Activated naive CD4-positive, alpha-beta T cell treated with anti-CD3 and anti-CD28 coated beads, Interleukin-2, amount 50 U/mL, for 72 hours (primary cell): ENCODE data around the gene GRIA3. TPM values are rescaled to one million over a fixed set of nuclear protein-coding genes. Genes with fewer than 3 reads are reported as not detected.
"Not testable (repeated sequence)": the region's sequence is repeated elsewhere in the genome, so short reads cannot be mapped to it uniquely, and the experiment has no call there.

Source experiments
- ATAC-seq, 2 donors: fragments of 150-1000 bp; cut with Tn5 transposase; 2 replicates each; pipeline ENCODE4 v1.10.0; 2021; ENCODE audit warnings: mild to moderate bottlenecking in 2 of 2, moderate library complexity in 2 of 2
- DNase-seq, 2 donors: peaks; one replicate each; pipeline ENCODE4 v3.0.0; 2021 to 2022; ENCODE audit warnings: low spot score in 2 of 2
- H3K27ac Mint-ChIP-seq, 2 donors: one replicate each; pipeline ENCODE4 v1.8.0; 2022; ENCODE audit warnings: mild to moderate bottlenecking in 2 of 2, mixed read lengths in 2 of 2
- H3K36me3 Mint-ChIP-seq, 2 donors: one replicate each; pipeline ENCODE4 v1.8.0; 2022; ENCODE audit warnings: mixed read lengths in 2 of 2
- H3K9me3 Mint-ChIP-seq, 2 donors: one replicate each; pipeline ENCODE4 v1.8.0; 2022; ENCODE audit warnings: mixed read lengths in 2 of 2
- total RNA-seq, 2 donors: library from RNA; stranded (reverse); gene quantifications; one replicate each; pipeline ENCODE4 v1.2.3, GENCODE V29; 2022

GRIA3 gene
- total RNA-seq, 2 donors from 2014 or later, result not detected

DNA sequence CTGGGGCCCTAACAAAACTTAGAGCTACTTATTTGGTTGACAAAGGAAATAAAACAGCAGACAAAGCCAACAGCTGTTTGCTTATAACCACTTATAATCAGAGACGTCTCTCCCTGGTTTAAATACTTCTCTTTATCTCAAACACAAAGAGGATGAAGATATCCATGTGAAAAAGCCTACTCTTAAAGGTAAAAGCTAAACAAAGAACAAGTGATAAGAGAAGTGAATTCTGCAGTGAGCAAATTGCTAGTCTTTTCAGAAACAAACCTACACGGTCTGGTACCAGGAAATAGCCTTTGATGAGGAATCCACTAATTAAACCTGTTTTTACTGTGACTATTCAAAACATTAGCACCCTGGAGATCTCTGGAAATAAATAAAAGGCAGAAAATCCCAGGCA, 46.7 kb downstream of the GRIA3 start:
- DNase-seq, result no peak
- H3K27ac Mint-ChIP-seq, result no peak overlapping the region
- H3K9me3 Mint-ChIP-seq, result no peaks in the 10 kb centered on the region
- no peaks in the 10 kb centered on the region for H3K36me3 Mint-ChIP-seq
- ATAC-seq, result no peak

DNA sequence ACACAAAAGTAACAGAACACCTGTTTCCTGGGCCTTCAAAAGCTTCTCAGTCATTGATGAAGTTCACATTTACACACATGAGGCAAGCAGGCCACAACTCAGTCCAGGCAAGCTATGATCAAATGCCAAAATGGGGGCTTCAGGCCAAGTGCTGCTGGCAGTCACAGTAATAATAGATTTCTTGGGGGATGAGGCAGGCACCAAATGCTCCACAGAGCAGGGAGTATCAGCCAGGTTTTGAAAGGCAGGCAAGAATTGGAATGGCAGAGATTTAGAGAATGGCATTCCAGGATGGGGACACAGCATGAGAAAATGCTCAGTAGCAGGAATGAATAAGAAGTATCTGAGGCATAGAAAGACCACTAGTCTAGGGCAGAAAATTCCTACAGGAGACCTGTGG, 52.8 kb downstream of the GRIA3 start:
- ATAC-seq (no peak), DNase-seq (no peak)
- Mint-ChIP-seq H3K9me3 (no peaks in the 10 kb centered on the region), H3K36me3 (no peaks in the 10 kb centered on the region), H3K27ac (no peak overlapping the region)

DNA sequence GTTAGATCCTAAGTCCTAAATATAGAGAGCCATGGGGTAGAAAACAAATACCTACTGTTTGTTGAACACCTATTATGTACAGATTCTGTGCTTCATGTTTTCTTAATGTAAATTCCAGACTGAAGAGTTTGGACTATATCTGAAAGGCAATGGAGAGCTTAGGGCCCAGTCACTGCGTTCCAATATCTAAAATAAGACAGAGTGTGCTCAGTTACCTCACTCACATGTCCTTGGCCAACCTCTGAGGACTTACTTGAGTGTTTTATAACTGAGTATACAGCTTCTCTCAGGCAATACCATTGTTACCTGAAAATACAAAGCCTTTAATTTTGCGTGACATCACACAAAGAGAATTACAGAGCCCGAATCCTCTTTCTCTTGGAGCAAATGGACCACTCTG, 53.2 kb downstream of the GRIA3 start:
- DNase-seq (no peak), ATAC-seq (no peak)
- Mint-ChIP-seq H3K27ac (no peak overlapping the region), H3K9me3 (no peaks in the 10 kb centered on the region), H3K36me3 (no peaks in the 10 kb centered on the region)

GRCh38 chrX:123254457-123254856, 70.4 kb downstream of the GRIA3 start:
- Mint-ChIP-seq H3K36me3 (no peaks in the 10 kb centered on the region), H3K9me3 (no peaks in the 10 kb centered on the region), H3K27ac (no peak overlapping the region)
- DNase-seq (no peak), ATAC-seq (no peak)

DNA sequence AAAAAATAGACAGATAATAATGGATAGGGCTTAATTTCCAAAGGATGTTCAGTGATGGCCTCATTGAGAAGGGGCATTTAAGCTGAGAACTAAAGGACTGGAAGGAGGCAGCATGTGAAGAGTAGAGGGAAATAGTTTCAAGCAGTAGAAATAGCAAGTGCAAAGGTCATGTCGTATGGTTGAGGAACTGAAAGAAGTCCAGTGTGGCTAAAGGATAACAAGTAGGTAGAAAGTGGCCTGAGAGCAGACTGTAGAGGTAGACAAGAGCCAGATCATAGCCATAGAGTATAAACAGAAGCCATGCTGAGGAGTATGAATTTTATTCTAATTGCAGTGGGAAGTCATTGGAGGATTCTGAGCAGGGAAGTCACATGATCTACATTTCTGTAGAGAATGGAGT, 72.3 kb downstream of the GRIA3 start:
- Mint-ChIP-seq H3K9me3 (no peaks in the 10 kb centered on the region), H3K27ac (no peak overlapping the region), H3K36me3 (no peaks in the 10 kb centered on the region)
- ATAC-seq, result no peak
- no peak for DNase-seq

GRCh38 chrX:123260920-123261418, 76.9 kb downstream of the GRIA3 start:
- no peak for DNase-seq
- Mint-ChIP-seq H3K36me3 (no peaks in the 10 kb centered on the region), H3K27ac (no peak overlapping the region), H3K9me3 (no peaks in the 10 kb centered on the region)
- no peak for ATAC-seq

DNA sequence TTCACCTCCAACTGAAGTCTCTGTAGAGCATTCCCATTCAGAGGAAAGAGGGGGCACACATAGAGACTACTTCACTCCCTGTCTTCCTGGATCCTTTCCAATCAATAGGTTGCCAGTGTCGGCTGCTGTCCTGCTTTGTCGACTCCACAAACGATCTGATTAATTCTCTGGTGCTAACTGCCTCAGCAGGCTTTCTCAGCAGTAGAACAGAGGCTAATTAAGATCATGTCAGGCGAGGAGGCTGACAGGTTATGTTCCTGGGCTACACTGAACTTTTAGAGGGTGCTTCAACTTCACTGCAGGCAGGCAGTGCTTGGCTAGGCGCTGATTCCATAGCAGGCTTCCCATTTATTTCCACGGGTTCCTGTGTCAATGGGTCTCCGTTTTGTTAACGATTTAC, 79.2 kb downstream of the GRIA3 start:
- Mint-ChIP-seq H3K27ac (no peak overlapping the region), H3K9me3 (no peaks in the 10 kb centered on the region), H3K36me3 (no peaks in the 10 kb centered on the region)
- no peak for ATAC-seq
- no peak for DNase-seq

GRCh38 chrX:123263747-123264146, 79.7 kb downstream of the GRIA3 start:
- DNase-seq (no peak), ATAC-seq (no peak)
- H3K36me3 Mint-ChIP-seq, result no peaks in the 10 kb centered on the region
- H3K9me3 Mint-ChIP-seq, result no peaks in the 10 kb centered on the region
- no peak overlapping the region for H3K27ac Mint-ChIP-seq

- Mint-ChIP-seq H3K9me3 (no peaks in the 10 kb centered on the region), H3K36me3 (no peaks in the 10 kb centered on the region), H3K27ac (no peak overlapping the region)
- DNase-seq, result no peak
- ATAC-seq, result no peak
These were observed 83.1 kb downstream of the GRIA3 start for GRCh38 chrX:123267220-123267619.

DNA sequence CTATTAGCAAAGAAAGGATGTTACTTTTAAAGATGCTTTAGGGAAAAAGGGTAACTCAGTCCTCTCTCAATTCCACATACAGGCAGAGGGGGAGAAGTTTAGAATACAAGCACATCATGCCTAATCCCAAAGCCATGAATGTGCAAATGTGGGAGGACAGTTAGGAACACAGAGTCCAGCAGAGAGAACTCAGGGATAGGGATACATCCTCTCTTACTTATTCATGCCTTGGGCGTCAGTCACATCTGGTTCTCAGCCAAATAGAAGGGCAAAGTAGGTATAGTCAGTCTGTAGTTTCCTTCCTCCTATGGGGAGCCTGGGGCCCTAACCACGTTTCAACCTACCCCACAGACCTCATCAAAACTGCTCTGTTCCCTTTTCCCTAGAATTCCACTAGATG, 87.8 kb downstream of the GRIA3 start:
- no peaks in the 10 kb centered on the region for H3K9me3 Mint-ChIP-seq
- H3K27ac Mint-ChIP-seq, result no peak overlapping the region
- DNase-seq (no peak), ATAC-seq (no peak)
- H3K36me3 Mint-ChIP-seq, result no peaks in the 10 kb centered on the region

DNA sequence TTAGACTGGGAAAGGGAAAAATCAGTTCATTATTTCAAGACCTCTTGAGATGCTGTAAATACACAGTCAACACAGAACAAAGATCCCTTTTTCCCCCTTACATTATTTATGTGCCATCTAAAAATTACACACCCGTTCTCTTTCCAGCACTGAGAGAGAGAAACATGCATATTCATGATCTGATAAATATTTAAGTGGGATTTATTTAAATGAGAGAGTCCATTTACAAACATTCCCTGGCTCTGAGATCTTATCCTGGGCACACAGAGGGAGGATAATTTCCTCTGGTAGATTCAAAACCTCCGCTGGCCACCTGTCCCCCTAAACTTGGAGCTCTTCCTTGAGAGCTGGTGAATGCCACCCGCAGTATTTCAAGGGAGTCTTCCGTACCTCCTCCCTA, 88.6 kb downstream of the GRIA3 start:
- no peaks in the 10 kb centered on the region for H3K9me3 Mint-ChIP-seq
- ATAC-seq, result no peak
- DNase-seq, result no peak
- no peak overlapping the region for H3K27ac Mint-ChIP-seq
- no peaks in the 10 kb centered on the region for H3K36me3 Mint-ChIP-seq

GRCh38 chrX:123274796-123275195, 90.7 kb downstream of the GRIA3 start:
- no peak for DNase-seq
- no peaks in the 10 kb centered on the region for H3K9me3 Mint-ChIP-seq
- no peaks in the 10 kb centered on the region for H3K36me3 Mint-ChIP-seq
- ATAC-seq, result no peak
- H3K27ac Mint-ChIP-seq, result no peak overlapping the region

- ATAC-seq (no peak), DNase-seq (no peak)
- Mint-ChIP-seq H3K9me3 (no peaks in the 10 kb centered on the region), H3K36me3 (no peaks in the 10 kb centered on the region), H3K27ac (no peak overlapping the region)
These were observed 93.3 kb downstream of the GRIA3 start for GRCh38 chrX:123277347-123277746.

DNA sequence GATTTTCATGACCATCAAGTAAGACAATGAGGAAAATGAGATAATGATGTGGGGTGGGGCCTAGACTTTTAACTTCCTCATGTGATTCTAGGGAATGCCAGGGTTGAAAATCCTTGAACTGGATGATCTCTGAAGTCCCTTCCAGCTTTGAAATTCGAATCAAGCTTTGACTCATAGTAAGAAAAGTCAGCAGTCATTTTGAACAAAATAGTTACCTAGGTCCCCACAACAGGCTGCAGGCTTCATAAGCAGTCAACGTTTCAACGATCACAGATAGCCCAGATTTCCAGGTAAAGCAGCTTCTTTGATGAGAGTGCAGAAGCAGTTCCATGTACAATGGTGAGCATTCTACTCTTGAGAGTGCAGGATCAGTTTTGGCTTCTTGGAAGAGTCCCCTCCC, 93.7 kb downstream of the GRIA3 start:
- no peaks in the 10 kb centered on the region for H3K9me3 Mint-ChIP-seq
- ATAC-seq (no peak), DNase-seq (no peak)
- H3K36me3 Mint-ChIP-seq, result no peaks in the 10 kb centered on the region
- H3K27ac Mint-ChIP-seq, result no peak overlapping the region

GRCh38 chrX:123282241-123282640, 98.2 kb downstream of the GRIA3 start:
- ATAC-seq, result no peak
- DNase-seq, result no peak
- Mint-ChIP-seq H3K27ac (no peak overlapping the region), H3K9me3 (peaks cover 0 to 4% of the 10 kb centered on the region in 2 donors), H3K36me3 (no peaks in the 10 kb centered on the region)

- not testable (repeated sequence) for DNase-seq, H3K36me3 Mint-ChIP-seq, H3K27ac Mint-ChIP-seq, H3K9me3 Mint-ChIP-seq, ATAC-seq
These were observed 99.3 kb downstream of the GRIA3 start for GRCh38 chrX:123283407-123283806.

- Mint-ChIP-seq H3K36me3 (no peaks in the 10 kb centered on the region), H3K9me3 (no peaks in the 10 kb centered on the region), H3K27ac (no peak overlapping the region)
- ATAC-seq, result no peak
- DNase-seq, result no peak
These were observed 107.5 kb downstream of the GRIA3 start for GRCh38 chrX:123291623-123292022.

DNA sequence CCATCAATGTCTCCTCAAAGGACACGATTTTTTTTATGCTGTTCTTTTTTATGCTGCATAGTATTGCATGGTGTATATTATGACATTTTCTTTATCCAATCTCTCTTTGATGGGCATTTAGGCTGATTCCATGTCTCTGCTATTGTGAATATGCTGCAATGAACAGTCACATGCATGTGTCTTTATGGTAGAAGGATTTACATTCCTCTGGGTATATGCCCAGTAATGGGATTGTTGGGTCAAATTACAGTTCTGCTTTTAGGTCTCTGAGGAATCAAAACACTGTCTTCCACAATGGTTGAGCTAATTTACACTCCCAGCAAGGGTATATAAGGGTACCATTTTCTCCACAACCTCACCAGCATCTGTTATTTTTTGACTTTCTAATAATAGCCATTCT, 113.9 kb downstream of the GRIA3 start:
- Mint-ChIP-seq H3K36me3 (no peaks in the 10 kb centered on the region), H3K9me3 (no peaks in the 10 kb centered on the region), H3K27ac (no peak overlapping the region)
- ATAC-seq (no peak), DNase-seq (no peak)

DNA sequence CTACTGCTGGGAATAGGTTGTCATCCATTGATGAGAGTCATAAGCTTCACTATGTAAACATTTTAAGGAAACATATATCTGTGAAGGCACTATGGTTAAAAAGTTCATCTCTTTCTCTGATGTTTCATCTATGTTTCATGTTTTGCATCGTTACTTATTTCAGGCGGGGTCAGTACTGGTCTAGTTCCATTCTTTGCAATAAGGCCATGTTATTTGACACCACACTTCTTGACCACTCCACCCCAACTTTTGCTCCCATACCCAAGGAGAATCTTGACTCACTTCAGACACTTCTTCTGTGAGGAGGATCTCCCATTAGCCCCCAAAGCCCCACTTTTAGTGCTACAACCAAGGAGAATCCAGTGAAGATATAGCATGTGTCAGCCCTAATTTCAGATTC, 119.4 kb downstream of the GRIA3 start:
- no peak overlapping the region for H3K27ac Mint-ChIP-seq
- ATAC-seq, result no peak
- H3K9me3 Mint-ChIP-seq, result no peaks in the 10 kb centered on the region
- DNase-seq, result no peak
- no peaks in the 10 kb centered on the region for H3K36me3 Mint-ChIP-seq
